ENCODE results near the gene NUDT19.

- TF ChIP-seq POLR2A (IDR thresholded peaks at IDR 0.05), result no peak
- no peak for TF ChIP-seq CTCF (IDR thresholded peaks at IDR 0.05)
- TF ChIP-seq EP300 (IDR thresholded peaks at IDR 0.05), result no peak
Measured at GRCh38 chr19:32666084-32666483, 25.5 kb upstream of the NUDT19 start.

All from suprapubic skin (tissue), 3 donors.